Hematopoietic multipotent progenitor cell treated with erythropoietin and hydrocortisone succinate and interleukin-3 and kit ligand, for 15 days (in vitro differentiated cells): ENCODE results near the gene CACNA1E.

ENCODE experiments used
- DNase-seq: peaks from one replicate; pipeline ENCODE4 v3.0.0-alpha.2; 2015; ENCODE audit warnings: low spot score

CACNA1E gene

GRCh38 chr1:181485287-181486097, 2.2 kb downstream of the CACNA1E start:
- no peak for DNase-seq

- no peak for DNase-seq
These were observed 2.7 kb downstream of the CACNA1E start for GRCh38 chr1:181486098-181486420.

- DNase-seq = no peak
These were observed 5.5 kb downstream of the CACNA1E start for GRCh38 chr1:181488866-181489265.

- DNase-seq = no peak
These were observed 7.0 kb downstream of the CACNA1E start for GRCh38 chr1:181490276-181490675.

- no peak for DNase-seq
These were observed 7.7 kb downstream of the CACNA1E start for GRCh38 chr1:181490740-181491712.

- DNase-seq = no peak
These were observed 9.8 kb downstream of the CACNA1E start for GRCh38 chr1:181493166-181493565.

- no peak for DNase-seq
These were observed 10.6 kb downstream of the CACNA1E start for GRCh38 chr1:181493885-181494284.

GRCh38 chr1:181496759-181497158, 13.4 kb downstream of the CACNA1E start:
- DNase-seq = no peak

- DNase-seq = no peak
These were observed 14.6 kb downstream of the CACNA1E start for GRCh38 chr1:181497870-181498269.

GRCh38 chr1:181499825-181500224, 16.5 kb downstream of the CACNA1E start:
- no peak for DNase-seq

- DNase-seq = no peak
These were observed 17.3 kb downstream of the CACNA1E start for GRCh38 chr1:181500636-181501035.

- DNase-seq = no peak
These were observed 18.3 kb downstream of the CACNA1E start for GRCh38 chr1:181501612-181502011.

GRCh38 chr1:181503171-181503810, 20.0 kb downstream of the CACNA1E start:
- DNase-seq = no peak

- no peak for DNase-seq
These were observed 21.1 kb downstream of the CACNA1E start for GRCh38 chr1:181504399-181504842.

GRCh38 chr1:181506563-181507353, 23.4 kb downstream of the CACNA1E start:
- no peak for DNase-seq

- no peak for DNase-seq
These were observed 25.3 kb downstream of the CACNA1E start for GRCh38 chr1:181508486-181509165.

GRCh38 chr1:181513786-181514297, 30.5 kb downstream of the CACNA1E start:
- no peak for DNase-seq

GRCh38 chr1:181514298-181515290, 31.3 kb downstream of the CACNA1E start:
- DNase-seq = no peak

- no peak for DNase-seq
These were observed 33.4 kb downstream of the CACNA1E start for GRCh38 chr1:181516706-181517105.
